MCF 10A (cell line): ENCODE results near the gene EPB42. TPM values are rescaled to one million over a fixed set of nuclear protein-coding genes. Genes with fewer than 3 reads are reported as not detected.

ENCODE experiments used
- BruUV-seq: library from RNA; stranded (reverse); fragments of 400-500 nt; replicated peaks from 2 replicates; lab custom pipeline; 2021; lab: Mats Ljungman, UMichigan
- CTCF ChIA-PET: fragments of 300-600 bp; sonication (Branson Sonifier 250); formaldehyde crosslinking; extraction: SDS; loops from one replicate; lab custom pipeline; 2021; ENCODE audit warnings: antibody characterized with exemption, inconsistent platforms; lab: Yijun Ruan, JAX
- POLR2A ChIA-PET: fragments of 300-600, 350-650 bp; sonication (Branson Sonifier 250); formaldehyde crosslinking; extraction: SDS; loops from one replicate; lab custom pipeline; 2020; ENCODE audit warnings: antibody characterized with exemption, inconsistent platforms; lab: Yijun Ruan, JAX
- DNase-seq: peaks from one replicate; pipeline ENCODE4 v3.0.0-alpha.2; 2018; ENCODE audit not compliant: unreplicated experiment
- H3K27ac Mint-ChIP-seq: one replicate; pipeline ENCODE4 v1.8.0; 2022; ENCODE audit warnings: mild to moderate bottlenecking, low read depth, mixed read lengths; ENCODE audit not compliant: unreplicated experiment
- H3K27me3 Mint-ChIP-seq: one replicate; pipeline ENCODE4 v1.8.0; 2022; ENCODE audit warnings: mixed read lengths; ENCODE audit not compliant: insufficient read depth, unreplicated experiment
- H3K36me3 Mint-ChIP-seq: one replicate; pipeline ENCODE4 v1.8.0; 2022; ENCODE audit warnings: mild to moderate bottlenecking, moderate library complexity, mixed read lengths; ENCODE audit not compliant: insufficient read depth, unreplicated experiment
- H3K4me1 Mint-ChIP-seq: one replicate; pipeline ENCODE4 v1.8.0; 2022; ENCODE audit warnings: mixed read lengths; ENCODE audit not compliant: insufficient read depth, unreplicated experiment
- H3K4me3 Mint-ChIP-seq: one replicate; pipeline ENCODE4 v1.8.0; 2022; ENCODE audit warnings: mild to moderate bottlenecking, moderate library complexity, mixed read lengths; ENCODE audit not compliant: unreplicated experiment
- H3K9me3 Mint-ChIP-seq: one replicate; pipeline ENCODE4 v1.8.0; 2022; ENCODE audit warnings: mixed read lengths; ENCODE audit not compliant: unreplicated experiment
- intact Hi-C: fragments of 100-400 bp; cut with micrococcal nuclease; formaldehyde crosslinking; loops from 2 replicates; pipeline ENCODE4 v1.14.1; 2022
- total RNA-seq: library from RNA; stranded (reverse); gene quantifications from 2 replicates; pipeline ENCODE4 v1.2.3, GENCODE V29; 2022
- TF ChIP-seq, protein P1 (sequence below): fragments of 200-600 bp; IDR thresholded peaks from one replicate; pipeline ENCODE4 v1.8.0; 2022; ENCODE audit warnings: antibody characterized with exemption, mild to moderate bottlenecking; ENCODE audit not compliant: unreplicated experiment

EPB42 gene
- total RNA-seq, 1 experiment from 2014 or later, result not detected

DNA sequence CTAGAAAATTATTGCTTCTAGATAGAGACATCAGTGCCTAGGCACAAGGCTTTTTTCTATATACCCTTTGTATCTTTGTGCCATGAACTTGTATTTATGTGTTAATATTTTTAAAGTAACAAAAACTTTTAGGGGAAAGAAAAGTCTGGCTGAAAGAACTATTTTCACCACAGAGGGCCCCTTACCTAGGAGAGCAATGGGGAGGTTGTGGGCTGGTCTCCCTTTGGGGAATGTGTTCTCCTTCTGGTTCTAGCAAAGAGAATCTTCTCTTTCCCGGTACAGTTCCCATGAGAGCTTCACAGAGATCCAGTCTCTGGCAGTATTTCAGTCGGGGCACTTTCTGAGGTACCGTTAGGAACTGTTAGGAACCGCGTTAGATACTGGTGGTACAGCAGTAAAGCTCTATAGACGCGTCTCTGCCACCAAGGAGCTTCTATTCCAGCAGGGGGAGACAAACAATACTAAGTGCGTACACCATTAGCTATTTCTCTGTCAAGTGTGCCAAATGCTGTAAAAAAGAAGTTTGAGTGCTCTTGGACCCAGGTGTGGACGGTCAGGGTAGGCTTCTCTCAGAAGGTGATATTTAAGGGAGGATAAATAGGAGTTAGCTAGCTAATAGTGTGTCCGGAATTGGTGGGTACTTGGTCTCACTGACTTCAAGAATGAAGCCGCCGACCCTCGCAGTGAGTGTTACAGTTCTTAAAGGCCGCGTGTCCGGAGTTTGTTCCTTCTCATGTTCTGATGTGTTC, 4.6 kb upstream of the EPB42 start:
- TF ChIP-seq, protein P1, sequence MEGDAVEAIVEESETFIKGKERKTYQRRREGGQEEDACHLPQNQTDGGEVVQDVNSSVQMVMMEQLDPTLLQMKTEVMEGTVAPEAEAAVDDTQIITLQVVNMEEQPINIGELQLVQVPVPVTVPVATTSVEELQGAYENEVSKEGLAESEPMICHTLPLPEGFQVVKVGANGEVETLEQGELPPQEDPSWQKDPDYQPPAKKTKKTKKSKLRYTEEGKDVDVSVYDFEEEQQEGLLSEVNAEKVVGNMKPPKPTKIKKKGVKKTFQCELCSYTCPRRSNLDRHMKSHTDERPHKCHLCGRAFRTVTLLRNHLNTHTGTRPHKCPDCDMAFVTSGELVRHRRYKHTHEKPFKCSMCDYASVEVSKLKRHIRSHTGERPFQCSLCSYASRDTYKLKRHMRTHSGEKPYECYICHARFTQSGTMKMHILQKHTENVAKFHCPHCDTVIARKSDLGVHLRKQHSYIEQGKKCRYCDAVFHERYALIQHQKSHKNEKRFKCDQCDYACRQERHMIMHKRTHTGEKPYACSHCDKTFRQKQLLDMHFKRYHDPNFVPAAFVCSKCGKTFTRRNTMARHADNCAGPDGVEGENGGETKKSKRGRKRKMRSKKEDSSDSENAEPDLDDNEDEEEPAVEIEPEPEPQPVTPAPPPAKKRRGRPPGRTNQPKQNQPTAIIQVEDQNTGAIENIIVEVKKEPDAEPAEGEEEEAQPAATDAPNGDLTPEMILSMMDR, result peak; percentile 75
- intact Hi-C loops, result loop anchor here (1.0 kb wide), 2 partner anchors 43 to 60 kb away; no protein-coding TSS in a partner anchor
- peak; percentile 77 for DNase-seq
- ChIA-PET CTCF (interaction anchor here (0.6 to 3.5 kb wide), 46 partner anchors 9 to 1173 kb away, joined by 3 to 222 read pairs (median 6); partner anchors contain the start of genes CCNDBP1, TGM5 and TGM7), POLR2A (interaction anchor here (0.7 to 3.2 kb wide), 12 partner anchors 13 to 62 kb away, joined by 3 to 32 read pairs (median 4); partner anchors contain the start of gene TGM5)
- no peaks in the 10 kb centered on the region for H3K36me3 Mint-ChIP-seq
- H3K4me3 Mint-ChIP-seq, result no peak overlapping the region
- no peak overlapping the region for H3K27ac Mint-ChIP-seq
- H3K27me3 Mint-ChIP-seq, result no peaks in the 10 kb centered on the region
- no TSS peak for BruUV-seq
- peaks cover under 1% of the 10 kb centered on the region for H3K4me1 Mint-ChIP-seq
- H3K9me3 Mint-ChIP-seq, result no peaks in the 10 kb centered on the region

DNA sequence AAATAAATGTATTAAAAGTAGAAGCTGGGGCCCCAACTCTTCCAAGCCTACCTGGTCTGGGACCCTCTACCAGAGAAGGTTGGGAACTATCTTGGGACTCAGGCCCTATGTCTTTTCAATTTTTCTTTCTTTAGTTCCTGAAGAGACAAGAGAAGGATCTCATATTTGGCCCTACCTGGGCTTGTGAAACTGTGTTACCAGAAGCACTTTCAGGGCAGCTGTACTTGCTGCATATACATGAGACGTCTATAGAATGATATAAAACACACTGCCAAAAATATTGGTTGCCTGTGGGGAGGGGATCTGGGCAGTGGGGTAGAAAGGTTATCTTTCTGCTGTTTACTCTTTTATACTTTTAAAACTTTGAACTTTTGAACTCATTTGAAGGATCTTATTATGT, 604 bp upstream of the EPB42 start:
- H3K4me3 Mint-ChIP-seq, result no peak overlapping the region
- BruUV-seq, result no TSS peak
- TF ChIP-seq, protein P1, result no peak
- H3K27ac Mint-ChIP-seq, result no peak overlapping the region
- no peaks in the 10 kb centered on the region for H3K27me3 Mint-ChIP-seq
- no peaks in the 10 kb centered on the region for H3K9me3 Mint-ChIP-seq
- no peaks in the 10 kb centered on the region for H3K36me3 Mint-ChIP-seq
- H3K4me1 Mint-ChIP-seq, result peaks cover 6% of the 10 kb centered on the region
- POLR2A ChIA-PET, result interaction anchor here (1.2 to 1.9 kb wide), 2 partner anchors 17 to 64 kb away, joined by 4 to 6 read pairs; no protein-coding TSS in a partner anchor
- CTCF ChIA-PET, result interaction anchor here (0.6 to 5.6 kb wide), 4 partner anchors 16 to 118 kb away, joined by 3 to 41 read pairs (median 4); no protein-coding TSS in a partner anchor
- DNase-seq, result no peak
- intact Hi-C loops, result no loop called here

- CTCF ChIA-PET, result interaction anchor here (0.6 to 5.6 kb wide), 7 partner anchors 12 to 154 kb away, joined by 3 to 41 read pairs (median 5); no protein-coding TSS in a partner anchor
- peak overlapping the region; percentile 36 for H3K27ac Mint-ChIP-seq
- no peak for DNase-seq
- POLR2A ChIA-PET, result interaction anchor here (0.6 to 1.5 kb wide), 7 partner anchors 13 to 285 kb away, joined by 3 to 10 read pairs (median 4); partner anchors contain the start of genes CCNDBP1 and TGM5
- no TSS peak for BruUV-seq
- H3K4me3 Mint-ChIP-seq, result no peak overlapping the region
- peaks cover 6% of the 10 kb centered on the region for H3K4me1 Mint-ChIP-seq
- H3K36me3 Mint-ChIP-seq, result no peaks in the 10 kb centered on the region
- no peaks in the 10 kb centered on the region for H3K27me3 Mint-ChIP-seq
- no peaks in the 10 kb centered on the region for H3K9me3 Mint-ChIP-seq
- intact Hi-C loops, result no loop called here
- TF ChIP-seq, protein P1, result no peak
Observed at GRCh38 chr15:43219929-43220928, 589 bp downstream of the EPB42 start.
